Forelimb muscle (tissue), 1 donor: ENCODE measurements around the gene CD300LD. TPM values are rescaled to one million over a fixed set of nuclear protein-coding genes. Genes with fewer than 3 reads are reported as not detected.
"Not testable (repeated sequence)": the region's sequence is repeated elsewhere in the genome, so short reads cannot be mapped to it uniquely, and the experiment has no call there.

Source experiments
- DNase-seq: peaks from one replicate; pipeline ENCODE4 v3.0.0-alpha.2; 2013; ENCODE audit warnings: low read depth
- polyA plus RNA-seq: library from polyadenylated mRNA; unstranded; fragments of 120-200 nt; gene quantifications from one replicate; pipeline ENCODE4 v1.2.1, GENCODE V29; 2013; ENCODE audit not compliant: insufficient read length

Gene CD300LD
- polyA plus RNA-seq, 1 donor = not detected

GRCh38 chr17:74606050-74606449, 14.0 kb upstream of the CD300LD start:
- no peak for DNase-seq

DNA sequence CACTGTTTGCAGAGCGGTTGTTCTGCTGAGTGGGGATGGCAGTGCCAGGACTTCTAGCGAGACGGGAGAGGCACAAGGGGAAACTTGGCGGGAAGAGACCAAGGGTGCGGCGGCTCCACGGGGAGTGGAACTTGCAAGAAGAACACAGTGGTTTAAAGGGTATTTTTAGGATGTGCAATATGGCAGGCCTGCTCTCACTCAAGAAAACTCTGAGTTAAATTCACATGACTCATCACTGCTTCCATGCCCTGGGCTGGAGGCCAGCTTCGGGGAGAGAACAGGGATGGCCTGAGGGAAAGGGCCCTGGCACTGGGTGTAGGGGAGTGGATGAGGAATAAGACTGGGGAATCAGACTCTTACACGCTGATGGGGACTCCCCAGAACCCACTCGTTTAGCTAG, 13.3 kb upstream of the CD300LD start:
- no peak for DNase-seq

DNA sequence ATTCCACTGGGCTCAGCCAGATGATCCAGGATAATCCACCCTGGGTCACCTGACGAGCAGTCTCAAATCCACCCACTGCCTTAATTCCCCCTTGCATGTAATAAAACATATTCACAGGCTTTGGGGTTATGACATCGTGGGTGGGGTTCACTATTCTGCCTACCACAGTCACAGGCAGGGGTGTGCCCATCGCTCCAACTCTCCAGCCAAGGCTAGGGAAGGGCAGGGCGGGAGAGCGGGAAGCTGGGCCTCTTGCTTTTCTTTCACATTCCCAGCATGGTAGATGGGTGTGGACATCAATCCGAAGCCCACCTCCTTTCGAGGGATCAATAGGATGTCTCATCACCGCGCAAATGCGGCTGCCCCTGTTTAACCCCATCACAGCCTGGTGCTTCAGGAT, 12.7 kb upstream of the CD300LD start:
- DNase-seq = no peak

DNA sequence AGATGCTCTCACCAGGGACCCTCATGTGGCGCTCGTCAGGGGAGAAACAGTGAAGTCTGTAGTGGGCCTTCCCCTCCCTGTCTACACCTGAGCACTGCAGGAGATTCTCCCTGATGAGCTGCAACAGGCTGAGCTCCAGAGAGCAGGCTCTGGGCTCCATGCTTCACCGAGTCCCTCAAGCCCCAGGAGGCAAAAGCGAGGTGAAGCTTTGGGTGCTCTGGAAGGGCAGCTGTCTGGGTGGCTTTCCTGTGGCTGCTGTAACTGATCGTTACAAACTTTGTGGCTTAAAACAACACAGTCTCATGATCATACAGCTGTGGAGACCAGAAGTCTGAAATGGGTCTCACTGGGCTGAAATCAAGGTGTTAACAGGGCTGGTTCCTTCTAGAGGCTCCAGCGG, 12.1 kb upstream of the CD300LD start:
- no peak for DNase-seq

GRCh38 chr17:74603746-74604145, 11.7 kb upstream of the CD300LD start:
- DNase-seq = no peak

GRCh38 chr17:74603037-74603635, 11.1 kb upstream of the CD300LD start:
- no peak for DNase-seq

DNA sequence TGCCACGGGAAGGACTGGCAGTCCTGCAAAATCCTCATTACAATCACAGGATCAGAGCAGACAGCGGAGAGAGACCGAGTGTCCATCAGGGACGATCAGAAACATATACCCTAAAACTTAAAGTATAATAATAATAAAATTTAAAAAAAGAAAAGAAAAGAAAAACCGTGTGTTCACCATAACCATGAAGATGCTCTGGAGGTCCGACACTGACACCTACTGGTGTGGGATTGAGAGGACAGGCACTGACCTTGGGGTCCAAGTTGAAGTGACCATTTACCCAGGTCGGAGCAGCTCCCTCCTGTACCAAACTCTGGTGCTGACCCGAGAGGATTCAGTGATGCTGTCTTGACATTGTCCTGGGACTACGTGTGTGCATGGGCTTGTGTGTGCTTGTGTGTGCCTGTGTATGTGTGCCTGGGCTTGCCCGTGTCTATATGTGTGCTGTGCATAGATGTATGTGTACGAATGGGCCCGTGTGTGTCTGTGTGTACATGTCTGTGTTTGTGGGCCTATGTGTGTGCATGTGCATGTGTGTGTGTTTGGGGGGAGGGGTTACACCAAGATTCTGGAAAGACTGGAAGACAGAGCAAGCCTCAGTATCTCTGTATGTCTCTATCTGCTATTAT, 10.0 kb upstream of the CD300LD start:
- no peak for DNase-seq

GRCh38 chr17:74599448-74599939, 7.4 kb upstream of the CD300LD start:
- DNase-seq = no peak

DNA sequence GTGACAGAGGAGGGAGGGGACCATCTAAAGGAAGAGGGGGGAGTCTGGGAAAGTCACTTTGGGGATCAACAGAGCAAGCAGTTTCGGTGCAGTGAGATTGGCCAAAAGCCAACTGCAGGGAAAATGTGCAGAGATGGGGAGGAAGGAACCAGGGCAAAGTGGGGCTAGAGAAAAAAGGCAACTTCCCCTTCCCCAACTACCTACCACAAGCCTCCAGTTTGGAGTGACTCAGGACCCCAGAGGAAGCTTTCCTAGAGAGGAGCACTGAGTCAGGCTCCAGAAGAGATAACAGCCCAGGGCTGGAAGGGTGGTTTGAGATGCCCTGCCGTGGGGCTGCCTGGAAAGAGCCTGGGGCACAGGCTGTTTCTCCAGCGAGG, 6.9 kb upstream of the CD300LD start:
- no peak for DNase-seq

- DNase-seq = no peak
Observed at GRCh38 chr17:74598346-74599022, 6.4 kb upstream of the CD300LD start.

DNA sequence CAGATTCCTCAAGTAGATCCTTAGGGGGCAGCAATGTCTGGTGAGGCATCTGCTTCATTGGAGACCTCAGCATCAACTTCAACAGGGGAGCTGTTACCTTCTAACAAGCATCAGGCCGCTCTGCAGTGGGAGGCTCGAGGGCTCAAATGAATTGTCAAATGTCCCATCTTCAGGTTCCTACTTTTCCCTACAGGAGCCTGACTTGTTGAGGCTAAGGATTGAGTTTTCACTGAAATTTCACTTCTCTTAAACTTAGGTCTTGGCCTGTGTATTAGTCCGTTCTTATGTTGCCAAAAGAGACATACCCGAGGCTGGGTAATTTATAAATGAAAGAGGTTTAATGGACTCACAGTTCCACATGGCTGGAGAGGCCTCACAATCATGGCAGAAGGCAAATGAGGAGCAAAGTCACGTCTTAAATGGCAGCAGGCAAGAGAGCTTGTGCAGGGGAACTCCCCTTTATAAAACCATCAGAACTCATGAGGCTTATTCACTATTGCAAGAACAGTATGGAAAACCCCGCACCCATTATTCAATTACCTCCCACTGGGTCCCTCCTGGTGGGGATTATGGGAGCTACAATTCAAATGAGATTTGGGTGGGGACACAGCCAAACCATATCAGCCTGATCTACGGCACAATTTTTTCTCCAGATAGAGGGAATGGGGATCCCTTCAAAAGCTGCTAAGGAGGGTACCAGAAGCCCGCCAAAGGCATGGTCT, 5.1 kb upstream of the CD300LD start:
- DNase-seq = no peak

DNA sequence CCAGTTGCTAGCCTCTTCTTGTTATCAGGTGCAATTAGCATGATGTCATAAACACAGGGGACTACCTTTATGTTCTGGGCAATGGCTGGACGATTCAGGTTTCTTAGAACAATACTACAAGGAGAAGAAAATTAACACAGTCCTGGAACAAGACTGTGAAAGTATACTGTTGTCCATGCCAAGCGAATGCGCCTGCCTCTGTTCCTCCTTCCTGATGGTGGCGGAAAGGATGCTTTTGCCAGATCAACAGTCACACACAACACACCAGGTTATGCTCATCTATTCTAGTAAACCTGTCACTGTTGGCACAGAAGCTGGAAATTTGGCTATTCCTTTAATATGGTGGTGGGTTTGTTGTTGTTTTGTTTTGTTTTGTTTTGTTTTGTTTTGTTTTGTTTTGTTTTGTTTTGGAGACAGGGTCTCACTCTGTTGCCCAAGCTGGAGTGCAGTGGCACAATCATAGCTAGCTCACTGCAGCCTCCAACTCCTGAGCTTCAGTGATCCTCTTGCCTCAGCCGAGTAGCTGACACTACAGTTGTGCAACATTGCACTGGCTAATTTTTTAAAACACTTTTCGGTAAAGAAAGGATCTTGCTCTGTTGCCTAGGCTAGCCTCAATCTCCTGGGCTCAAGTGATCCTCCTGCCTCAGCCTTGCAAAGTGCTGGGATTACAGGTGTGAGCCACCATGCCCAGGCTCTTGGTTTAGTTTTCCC, 3.1 kb upstream of the CD300LD start:
- no peak for DNase-seq

GRCh38 chr17:74591503-74591902, 580 bp downstream of the CD300LD start:
- DNase-seq = no peak

GRCh38 chr17:74585711-74586110, 6.4 kb downstream of the CD300LD start:
- no peak for DNase-seq

DNA sequence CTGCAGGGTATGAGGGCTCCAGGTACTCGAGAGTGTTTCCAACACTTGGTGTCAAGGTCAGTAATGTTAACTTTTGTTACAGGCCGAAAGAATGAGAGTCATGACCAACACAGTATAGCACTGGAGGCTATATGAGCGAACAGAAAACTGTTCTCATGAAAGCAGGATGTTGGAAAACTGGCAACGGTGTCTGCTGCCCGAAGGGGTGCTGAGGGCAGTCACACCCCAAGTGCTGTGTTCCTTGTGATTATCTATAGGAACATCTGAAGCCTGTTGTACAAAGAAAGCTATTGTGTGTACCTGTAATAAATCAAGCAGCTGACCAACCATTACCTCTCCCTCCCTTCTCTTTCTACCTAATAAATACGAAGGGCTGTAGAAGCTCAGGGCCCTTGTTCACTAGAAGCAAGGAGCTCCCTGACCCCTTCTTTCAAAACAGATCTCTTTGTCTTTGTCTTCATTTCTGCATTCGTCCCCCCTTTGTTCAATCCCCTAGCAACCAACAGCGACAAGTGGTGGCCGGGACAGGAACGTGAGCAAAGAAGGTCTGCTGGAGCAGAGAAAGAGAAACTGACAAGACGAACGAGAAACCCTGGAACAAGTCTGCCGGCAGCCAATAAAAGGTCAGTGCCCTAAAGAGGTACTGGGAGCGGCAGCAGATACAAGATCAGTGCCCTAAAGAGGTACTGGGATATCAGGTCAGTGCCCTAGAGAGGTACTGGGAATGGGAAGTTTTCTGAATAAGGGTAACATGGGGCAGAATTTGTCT, 7.6 kb downstream of the CD300LD start:
- DNase-seq = no peak

DNA sequence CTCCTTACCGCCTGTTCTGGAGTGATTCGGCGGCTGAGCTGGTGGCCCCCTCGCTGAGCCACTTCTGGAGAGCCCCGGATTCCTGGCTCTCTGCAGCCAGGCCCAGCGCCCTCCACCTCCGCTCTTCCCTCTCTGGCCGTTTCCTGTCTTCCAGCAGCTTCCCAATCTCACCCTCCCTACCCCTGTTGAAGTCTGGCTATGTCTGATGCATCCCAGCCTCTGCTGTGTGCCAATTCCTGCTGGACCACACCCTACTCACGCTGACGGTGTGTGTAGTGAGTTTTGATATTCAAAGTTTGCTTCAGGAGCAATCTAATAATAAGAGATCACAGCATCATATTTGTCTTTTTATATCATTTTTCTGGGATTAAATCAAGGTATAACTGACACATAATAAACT, 9.4 kb downstream of the CD300LD start:
- no peak for DNase-seq

GRCh38 chr17:74579900-74580299, 12.2 kb downstream of the CD300LD start:
- no peak for DNase-seq

GRCh38 chr17:74578979-74579378, 13.1 kb downstream of the CD300LD start:
- no peak for DNase-seq

DNA sequence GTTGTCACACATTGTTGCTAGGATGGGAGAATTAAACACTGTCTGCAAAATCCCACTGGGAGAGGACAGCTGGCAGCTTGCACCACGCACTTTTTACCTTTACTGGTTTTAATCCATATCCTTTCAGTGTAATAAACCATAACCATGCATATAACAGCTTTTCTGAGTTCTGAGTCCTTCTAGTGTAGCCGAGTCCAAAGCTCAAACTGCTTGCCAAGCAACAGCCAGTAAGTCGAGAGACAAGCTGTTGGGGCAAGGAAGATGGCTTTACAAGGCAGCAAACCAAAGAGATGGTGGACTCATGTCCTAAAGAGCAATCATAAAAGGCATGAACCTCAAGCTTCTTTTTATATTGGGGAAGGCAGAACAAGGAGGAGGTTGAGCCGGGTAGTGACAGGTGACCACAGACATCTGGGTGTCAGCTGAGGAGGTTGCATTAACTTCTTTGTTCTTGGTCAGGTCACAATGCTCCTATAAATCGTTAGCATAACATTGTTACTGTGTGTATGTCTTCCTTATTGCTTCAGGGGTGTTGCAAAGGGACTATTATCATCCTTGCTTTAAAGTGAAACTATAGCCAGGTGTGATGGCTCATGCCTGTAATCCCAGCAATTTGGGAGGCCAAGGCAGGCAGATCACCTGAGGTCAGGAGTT, 17.5 kb downstream of the CD300LD start:
- no peak for DNase-seq

DNA sequence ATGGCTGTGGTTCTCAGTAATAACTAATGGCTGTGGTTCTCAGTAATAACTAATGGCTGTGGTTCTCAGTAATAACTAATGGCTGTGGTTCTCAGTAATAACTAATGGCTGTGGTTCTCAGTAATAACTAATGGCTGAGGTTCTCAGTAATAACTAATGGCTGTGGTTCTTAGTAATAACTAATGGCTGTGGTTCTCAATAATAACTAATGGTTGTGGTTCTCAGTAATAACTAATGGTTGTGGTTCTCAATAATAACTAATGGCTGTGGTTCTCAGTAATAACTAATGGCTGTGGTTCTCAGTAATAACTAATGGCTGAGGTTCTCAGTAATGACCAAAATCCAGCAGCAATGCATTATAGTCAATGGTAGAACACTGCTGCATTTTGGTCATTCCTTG, 18.4 kb downstream of the CD300LD start:
- not testable (repeated sequence) for DNase-seq

GRCh38 chr17:74573169-74573568, 18.9 kb downstream of the CD300LD start:
- no peak for DNase-seq
